DMS 273 (cell line): ENCODE data around the gene USP5.

Experiments used
- DNase-seq: peaks from one replicate; lab custom pipeline; 2025; ENCODE audit not compliant: unreplicated experiment; lab: John Stamatoyannopoulos, UW

The USP5 gene

GRCh38 chr12:6825398-6826124 is 26.4 kb upstream of the USP5 start:
- peak; percentile 87 for DNase-seq

- DNase-seq, result no peak
Measured at GRCh38 chr12:6826125-6826733, 25.7 kb upstream of the USP5 start.

- DNase-seq, result no peak
Measured at GRCh38 chr12:6826734-6827436, 25.1 kb upstream of the USP5 start.

DNA sequence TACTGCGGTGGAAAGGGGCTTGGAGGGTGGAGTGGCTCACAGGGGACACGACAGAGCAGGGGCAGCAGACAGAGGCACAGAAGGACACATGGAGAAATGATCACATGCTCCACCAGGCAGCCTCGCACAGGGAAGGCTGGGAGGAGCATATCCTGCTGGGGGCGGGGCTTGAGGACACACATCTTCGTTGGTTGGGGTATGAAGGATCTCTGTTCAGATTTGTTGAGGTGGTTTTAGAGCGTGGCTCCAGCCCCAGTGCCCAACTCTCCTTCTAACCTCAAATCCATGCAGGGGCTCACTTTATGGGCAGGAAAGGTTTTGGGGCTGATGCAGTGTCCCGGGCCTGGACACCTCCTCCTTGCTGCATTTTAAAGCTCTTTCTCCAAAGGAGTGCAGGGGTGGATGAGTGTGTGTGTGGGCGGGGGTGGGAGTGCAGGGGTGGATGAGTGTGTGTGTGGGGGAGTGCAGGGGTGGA is 24.5 kb upstream of the USP5 start:
- DNase-seq, result peak; percentile 88

DNA sequence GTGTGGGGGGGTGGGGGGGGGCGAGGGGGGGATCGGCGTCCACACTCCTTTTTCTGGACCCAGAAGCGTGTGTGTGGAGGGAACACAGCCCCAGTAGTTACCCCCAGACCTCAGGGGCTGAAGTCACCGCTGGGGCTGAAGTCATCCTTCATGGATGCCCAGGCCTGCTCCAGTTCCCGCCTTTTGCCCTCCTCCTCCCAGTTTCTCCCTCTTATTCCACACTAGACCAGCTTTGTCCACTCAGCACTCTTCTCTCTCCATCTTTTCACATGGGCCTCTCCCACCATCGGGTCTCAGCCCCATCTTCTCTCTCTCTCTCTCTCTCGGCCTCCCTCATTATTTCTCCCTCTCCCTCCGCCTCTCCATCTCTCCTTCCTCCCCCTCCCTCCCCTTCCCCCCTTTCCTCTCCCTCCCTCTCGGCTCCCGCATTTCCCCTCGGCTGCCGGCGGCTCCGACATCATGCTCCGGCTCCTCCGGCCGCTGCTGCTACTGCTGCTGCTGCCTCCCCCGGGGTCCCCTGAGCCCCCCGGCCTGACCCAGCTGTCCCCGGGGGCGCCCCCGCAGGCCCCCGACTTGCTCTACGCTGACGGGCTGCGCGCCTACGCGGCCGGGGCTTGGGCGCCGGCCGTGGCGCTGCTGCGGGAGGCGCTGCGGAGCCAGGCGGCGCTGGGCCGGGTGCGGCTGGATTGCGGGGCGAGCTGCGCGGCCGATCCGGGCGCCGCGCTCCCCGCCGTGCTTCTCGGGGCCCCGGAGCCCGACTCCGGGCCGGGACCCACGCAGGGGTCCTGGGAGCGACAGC is 23.8 kb upstream of the USP5 start, which contains the start of gene P3H3:
TSS of gene P3H3 (plus strand) at position 426 of the 799 bp plus-strand sequence. CDS start at position 460, 34 bp downstream.
- DNase-seq, result peak; percentile 71

DNA sequence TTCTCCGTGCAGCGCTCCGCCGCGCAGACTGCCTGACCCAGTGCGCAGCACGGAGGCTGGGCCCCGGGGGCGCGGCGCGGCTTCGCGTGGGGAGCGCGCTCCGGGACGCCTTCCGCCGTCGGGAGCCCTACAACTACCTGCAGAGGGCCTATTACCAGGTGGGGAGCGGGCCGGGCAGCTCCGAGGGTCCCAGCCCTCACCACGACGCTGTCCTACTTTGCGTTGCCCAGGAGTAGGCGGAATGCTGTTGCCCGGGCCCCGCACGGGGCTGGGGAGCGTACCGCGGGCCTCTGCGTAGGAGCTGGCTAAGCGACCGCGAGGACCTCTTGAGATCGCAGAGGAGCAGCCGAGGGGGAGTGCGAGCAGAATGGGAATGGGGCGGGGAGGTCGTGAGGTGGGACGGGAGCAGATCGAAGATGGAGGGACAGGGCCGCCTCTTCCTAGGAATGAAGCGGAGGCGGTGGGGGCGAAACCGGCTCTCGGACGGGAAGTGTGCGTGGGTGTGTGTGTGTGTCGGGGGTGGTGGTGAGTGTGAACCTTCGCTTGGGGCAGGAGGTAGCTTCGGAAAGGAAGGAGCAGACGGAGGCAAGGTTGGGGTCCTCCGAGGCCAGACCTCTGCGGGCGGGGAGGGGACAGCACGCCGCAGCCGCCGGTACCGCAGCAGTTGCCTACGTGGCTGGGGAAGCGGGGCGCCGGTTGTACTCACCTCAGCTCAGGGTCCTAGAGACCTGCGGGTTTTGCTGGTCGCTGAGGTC is 23.0 kb upstream of the USP5 start:
- DNase-seq, result peak; percentile 54

GRCh38 chr12:6829536-6830220 is 22.3 kb upstream of the USP5 start:
- peak; percentile 54 for DNase-seq

DNA sequence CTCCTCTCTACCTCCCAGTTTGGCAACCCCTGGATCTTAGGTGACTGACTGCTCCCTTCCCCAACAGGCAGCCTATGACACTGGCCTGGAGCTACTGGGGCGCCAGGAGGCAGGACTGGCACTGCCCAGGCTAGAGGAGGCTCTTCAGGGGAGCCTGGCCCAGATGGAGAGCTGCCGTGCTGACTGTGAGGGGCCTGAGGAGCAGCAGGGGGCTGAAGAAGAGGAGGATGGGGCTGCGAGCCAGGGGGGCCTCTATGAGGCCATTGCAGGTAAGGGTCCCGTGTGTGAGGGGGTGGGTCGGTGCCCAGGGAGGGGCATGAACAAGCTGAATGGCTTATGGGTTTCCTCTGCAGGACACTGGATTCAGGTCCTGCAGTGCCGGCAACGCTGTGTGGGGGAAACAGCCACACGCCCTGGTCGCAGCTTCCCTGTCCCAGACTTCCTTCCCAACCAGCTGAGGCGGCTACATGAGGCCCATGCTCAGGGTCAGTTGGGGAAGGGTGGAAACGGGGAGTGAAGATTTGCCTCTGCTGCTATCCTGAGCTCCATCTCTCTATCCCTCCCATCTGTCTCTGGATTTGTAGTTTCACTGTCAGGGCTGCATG is 21.6 kb upstream of the USP5 start:
- DNase-seq, result no peak

DNA sequence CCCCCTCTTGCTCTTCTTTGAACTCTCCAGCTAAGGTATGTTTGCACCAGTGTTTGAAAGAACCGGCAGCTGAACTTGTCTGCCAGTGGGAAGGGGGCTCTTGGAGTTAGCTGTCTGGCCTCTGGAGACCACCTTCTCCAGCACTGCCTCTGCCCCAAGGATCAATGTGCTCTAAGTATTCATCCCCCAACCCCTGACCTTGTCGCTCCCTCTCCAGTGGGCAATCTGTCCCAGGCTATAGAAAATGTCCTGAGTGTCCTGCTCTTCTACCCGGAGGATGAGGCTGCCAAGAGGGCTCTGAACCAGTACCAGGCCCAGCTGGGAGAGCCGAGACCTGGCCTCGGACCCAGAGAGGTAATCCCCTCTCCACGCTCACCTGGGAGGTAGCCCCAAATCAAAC is 21.0 kb upstream of the USP5 start:
- no peak for DNase-seq

DNA sequence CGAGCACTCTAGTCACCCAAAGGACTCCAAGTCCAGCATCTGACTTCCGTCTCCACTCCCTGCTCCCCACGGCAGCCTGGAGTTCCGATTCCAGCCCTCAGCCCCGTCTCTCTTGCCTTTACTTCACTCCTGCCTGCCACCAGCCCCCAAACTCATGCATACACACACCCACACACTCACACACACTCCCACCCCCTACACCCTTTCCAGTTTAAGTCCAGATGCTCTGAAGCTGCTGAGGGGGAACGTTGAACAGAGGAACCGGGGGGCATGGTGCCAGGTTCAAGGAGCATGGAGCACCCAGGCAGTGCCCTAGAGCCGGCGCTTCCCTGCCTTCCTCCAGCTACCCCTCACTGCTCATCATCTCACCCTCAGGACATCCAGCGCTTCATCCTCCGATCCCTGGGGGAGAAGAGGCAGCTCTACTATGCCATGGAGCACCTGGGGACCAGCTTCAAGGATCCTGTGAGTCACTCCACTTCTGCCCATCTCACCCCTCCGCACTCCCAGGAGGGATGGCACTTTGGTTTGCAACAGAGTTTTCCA is 20.4 kb upstream of the USP5 start:
- DNase-seq, result no peak

- no peak for DNase-seq
Measured at GRCh38 chr12:6832125-6832524, 19.8 kb upstream of the USP5 start.

GRCh38 chr12:6833189-6833890 is 18.6 kb upstream of the USP5 start:
- DNase-seq, result no peak

- no peak for DNase-seq
Measured at GRCh38 chr12:6834254-6834653, 17.7 kb upstream of the USP5 start.

- no peak for DNase-seq
Measured at GRCh38 chr12:6834873-6835272, 17.1 kb upstream of the USP5 start.

GRCh38 chr12:6836851-6837250 is 15.1 kb upstream of the USP5 start:
- DNase-seq, result no peak

DNA sequence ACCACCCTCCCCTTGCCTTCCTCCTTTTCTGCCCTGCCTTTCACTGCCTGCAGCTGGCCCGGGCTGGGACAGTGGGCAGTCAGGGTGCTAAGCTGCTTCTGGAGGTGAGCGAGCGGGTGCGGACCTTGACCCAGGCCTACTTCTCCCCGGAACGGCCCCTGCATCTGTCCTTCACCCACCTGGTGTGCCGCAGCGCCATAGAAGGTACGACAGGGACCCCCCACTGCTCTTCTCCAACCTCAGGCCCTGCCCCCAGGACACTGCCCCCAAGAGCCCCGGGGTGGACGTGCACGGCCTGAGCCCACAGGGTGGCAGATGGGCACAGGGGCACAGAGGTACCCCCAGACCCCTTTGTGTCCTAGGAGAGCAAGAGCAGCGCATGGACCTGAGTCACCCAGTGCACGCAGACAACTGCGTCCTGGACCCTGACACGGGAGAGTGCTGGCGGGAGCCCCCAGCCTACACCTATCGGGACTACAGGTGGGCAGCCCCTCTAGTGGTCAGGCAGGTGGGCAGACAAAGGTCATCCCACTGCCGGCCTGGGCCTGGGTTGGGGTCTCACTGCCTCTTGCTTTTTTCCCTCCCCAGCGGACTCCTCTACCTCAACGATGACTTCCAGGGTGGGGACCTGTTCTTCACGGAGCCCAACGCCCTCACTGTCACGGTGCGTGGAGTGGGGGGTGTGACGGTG is 14.4 kb upstream of the USP5 start:
- DNase-seq, result no peak

DNA sequence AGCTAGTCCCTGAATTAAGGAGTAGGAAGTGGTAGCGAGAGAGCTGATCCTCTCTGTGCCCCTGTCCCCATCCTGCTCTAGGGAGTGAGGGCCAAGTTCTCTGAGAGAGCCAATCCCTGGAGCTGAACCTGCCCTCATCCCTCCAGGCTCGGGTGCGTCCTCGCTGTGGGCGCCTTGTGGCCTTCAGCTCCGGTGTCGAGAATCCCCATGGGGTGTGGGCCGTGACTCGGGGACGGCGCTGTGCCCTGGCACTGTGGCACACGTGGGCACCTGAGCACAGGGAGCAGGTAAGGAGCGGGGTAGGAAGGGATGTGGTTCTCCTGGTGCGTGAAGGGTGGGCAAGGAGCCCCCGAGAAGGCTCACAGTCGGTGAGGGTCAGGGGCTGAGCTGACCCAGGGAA is 13.1 kb upstream of the USP5 start:
- no peak for DNase-seq
